HL-60/S4 treated with retinoic acid at 250 ng/mL for 4 days and 3 days (cell line): ENCODE measurements around the gene NTRK2.

Experiments
- in situ Hi-C: fragments of 300-500 bp; cut with MboI; formaldehyde crosslinking; loops from 2 replicates; pipeline ENCODE4 v1.7.0; 2022; ENCODE audit warnings: low sequenced_read_pairs

The NTRK2 gene

DNA sequence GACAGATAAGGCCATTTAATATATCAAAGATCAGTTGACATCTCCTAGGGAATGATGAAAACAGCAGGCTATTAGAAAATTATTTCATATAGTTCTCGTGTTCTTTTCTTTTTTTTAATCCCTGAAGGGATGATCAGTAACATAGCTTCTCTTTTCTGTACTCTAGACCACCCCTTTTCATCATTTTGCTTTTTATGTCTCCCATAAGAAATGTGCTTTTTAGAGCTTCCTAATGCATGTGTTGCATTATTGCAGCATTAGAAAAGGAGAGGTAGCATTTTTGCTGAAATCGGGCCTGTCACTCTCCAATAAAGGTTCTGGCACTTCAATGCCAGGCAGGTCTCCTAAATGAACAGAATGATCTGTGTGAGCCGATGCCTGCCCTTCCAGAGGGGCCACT lies 143.3 kb downstream of the NTRK2 start:
- in situ Hi-C loops, result no loop called here

DNA sequence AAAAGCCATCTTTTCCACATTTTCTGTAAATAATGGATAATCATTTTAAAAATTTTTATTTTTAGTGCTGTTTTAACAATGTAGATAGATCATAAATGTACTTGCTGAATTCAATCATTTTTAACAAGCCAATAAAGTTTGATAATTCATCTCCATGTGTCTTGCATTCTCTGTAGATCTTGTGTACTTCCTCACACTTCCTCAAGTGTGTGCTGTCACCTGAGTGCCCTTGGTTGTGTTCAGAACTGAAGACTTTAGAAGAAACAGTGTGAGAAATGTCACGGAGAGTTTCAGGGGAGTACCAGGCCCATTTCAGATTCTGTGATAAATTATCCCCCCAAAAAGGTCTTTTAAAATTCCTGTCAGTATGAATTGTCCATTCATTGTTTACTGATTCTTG lies 146.0 kb downstream of the NTRK2 start:
- in situ Hi-C loops, result no loop called here

DNA sequence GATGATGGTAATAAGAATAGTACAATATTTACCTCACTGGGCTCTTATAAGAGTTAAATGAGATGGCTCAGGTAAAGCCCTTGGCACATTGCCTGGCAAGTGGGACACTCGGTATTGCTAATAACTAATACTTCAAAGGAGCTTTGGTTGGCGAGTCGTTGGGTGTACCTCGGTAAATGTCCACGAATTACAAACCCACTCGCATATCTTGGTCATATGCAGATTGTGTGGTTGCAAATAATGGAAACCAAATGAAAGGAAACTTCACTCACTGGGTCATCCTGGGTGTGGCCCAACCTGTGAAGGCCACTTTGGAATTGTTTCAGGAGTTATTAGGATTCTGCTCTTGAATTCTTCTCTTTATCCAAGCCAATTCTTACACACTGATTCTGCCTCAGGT lies 147.5 kb downstream of the NTRK2 start:
- in situ Hi-C loops, result no loop called here

DNA sequence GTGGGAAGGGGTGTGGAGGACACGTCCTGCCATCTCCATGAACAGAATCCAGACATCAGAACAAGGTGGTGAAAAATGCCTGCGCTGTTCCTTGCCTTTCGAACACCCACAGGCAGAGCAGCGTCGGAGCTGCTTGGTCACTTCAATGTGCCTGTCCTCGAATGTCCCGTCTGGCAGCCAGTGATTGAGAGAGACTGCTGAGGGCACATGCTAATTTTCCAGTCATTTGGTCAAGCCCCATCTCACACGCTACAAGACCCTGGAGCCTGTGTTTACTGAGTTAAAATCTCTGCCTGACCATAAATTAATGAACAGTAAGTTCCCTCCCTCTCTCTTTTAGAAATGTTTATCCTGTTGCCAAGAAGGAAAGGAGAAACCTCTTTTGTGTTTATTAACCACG lies 149.3 kb downstream of the NTRK2 start:
- in situ Hi-C loops, result no loop called here

DNA sequence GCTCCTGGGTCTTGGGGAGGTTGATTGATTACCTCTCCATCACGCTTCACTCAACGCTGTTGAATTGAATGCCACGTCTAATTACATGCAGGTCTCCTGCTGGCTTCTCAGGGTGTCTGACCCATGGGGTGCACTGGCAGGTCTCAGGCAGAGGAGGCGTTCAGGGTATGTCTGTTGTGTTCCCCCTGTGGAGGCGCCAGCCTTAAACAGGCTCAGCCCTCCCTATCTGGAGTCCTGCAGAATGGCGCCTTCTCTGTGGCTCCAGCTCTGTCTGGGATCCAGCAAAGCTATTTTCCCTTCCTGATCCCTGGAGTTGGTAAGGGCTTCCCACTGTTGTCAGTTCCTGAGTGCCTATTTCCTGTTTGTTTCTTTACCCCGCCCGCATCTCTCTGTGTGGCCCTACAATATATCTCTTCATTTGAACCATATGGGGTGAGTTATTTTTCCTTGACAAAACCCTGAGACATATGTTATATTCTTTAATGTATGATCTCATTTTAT lies 150.0 kb downstream of the NTRK2 start:
- in situ Hi-C loops, result no loop called here

DNA sequence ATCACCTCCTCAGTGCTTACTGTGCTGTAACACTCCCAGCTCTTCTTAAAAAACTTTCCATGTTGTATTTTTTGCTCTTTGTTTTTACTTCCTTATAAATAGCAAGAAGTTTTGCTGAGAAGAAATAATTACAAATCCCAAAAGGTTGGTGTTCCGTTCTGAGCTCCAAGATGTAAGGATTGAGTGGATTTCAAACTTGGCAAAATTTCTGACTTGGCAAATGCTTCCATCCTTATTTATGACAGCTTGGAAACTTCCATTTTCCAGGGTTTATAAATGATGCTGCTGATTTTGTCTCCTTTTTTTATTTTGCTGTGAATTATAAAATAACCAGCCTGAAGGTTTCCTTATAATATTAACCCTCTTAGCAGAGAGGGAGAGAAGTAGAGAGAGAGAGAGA lies 151.9 kb downstream of the NTRK2 start:
- in situ Hi-C loops, result no loop called here

DNA sequence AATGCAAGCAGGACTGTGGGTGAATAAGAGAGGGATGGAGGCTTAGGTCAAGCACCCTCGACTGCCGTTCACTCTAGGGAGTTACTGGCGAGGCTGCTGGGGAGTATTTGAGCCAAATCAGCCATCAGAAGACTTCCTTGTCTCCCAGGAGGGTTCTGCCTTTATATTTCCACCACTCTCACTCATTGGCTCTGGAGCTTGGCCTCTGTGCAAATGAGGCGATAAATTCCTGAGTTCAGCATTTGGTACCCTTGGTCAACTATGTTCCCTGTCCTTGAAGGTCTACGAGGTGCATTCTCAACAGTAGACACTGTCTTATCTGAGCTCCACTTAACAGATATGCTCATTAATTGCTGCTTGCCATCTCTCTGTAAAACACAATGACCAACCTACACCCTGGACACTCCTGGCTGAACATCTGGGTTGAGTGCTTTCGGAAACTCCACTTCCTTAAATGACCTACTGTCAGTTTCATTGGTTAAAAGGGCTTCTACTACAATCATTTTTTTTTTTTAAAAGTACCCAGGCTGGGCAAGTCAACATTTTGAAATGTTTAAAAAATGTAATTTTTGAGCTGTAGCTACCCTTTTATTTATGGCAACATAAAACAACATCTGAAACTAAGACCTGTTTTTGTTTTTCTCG lies 153.2 kb downstream of the NTRK2 start:
- in situ Hi-C loops, result no loop called here

DNA sequence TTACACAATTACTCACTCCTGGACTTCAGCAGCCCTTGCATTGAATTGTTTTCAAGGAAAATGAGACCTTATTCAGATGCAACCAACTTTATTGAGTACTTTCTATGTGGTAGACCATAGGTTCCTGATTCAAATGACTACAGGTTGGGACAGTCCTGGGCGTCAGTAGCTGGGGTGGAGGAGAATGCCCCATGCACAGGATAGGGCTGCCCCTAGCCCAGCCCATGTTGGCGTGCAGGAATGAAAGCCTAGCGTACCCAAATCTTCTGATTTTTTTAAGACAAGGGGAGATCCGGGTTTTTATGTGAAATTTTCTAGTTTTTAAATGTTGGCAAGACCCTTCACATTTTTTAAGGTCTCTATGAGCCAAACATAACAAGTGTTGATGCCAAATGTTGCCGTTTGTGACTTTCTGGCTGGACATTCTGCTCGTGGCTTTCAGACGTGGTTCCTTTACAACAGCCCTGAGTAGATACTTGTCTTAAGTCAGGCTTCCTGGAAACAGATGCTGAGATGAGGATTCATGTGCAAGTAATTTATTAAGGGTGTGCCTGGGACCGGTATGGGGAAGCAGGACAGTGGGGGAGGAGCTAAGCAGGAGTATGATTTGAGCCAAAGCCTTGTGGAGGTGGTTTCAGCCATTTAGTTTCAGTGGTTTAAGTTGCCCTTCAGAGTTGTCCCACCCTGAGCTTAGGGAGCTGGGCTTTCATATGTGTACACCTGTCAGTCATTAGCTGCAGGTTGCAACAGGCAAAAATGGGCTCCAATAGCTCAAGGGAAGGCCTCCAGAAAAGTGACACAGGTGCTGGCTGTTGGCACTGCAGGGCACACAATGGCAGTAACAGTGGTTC lies 154.1 kb downstream of the NTRK2 start:
- in situ Hi-C loops, result no loop called here

DNA sequence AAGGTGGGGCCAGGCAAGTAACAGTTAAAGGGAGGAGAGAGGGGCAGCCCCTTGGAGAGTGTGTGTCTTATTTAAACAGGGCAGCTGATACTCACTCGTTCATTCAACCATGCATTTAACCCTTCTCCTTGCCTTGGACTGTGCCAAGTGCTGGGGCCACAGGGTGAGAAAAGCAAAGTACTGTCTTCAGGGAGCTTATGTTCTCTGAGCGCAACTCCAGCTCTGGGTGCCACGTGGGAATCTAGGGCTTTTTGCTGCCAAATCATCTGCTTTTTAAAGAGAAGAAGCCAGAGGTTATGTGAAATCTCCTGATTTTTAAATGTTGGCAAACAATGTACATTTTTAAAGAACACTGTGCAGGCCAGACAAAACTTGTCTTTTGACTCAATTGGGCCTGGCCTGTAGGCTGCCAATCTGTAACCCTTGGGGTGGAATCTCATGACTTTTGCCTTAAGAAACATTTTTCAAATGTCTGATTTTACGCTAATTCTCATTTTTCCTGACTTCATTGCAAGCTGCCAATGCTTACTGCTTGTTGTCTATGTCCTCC lies 157.8 kb downstream of the NTRK2 start:
- in situ Hi-C loops, result no loop called here

DNA sequence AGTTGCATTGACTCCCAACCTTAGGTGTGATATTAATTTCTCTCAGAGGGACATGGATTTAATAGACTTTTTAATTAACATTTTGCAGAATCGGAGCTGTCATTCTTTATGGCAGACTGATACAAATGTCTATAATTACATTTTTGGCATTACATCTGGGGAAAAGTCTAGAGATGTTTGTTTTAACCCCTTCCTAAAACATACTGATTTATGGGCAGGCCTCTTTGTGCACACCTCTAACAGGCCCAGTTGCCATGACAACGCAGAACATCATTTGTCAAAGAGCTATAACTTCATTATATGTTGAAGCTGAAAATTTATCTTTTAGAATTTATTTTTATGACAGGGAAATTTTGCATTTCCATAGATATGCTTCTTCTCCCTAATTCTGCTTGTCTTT lies 158.5 kb downstream of the NTRK2 start:
- in situ Hi-C loops, result no loop called here

DNA sequence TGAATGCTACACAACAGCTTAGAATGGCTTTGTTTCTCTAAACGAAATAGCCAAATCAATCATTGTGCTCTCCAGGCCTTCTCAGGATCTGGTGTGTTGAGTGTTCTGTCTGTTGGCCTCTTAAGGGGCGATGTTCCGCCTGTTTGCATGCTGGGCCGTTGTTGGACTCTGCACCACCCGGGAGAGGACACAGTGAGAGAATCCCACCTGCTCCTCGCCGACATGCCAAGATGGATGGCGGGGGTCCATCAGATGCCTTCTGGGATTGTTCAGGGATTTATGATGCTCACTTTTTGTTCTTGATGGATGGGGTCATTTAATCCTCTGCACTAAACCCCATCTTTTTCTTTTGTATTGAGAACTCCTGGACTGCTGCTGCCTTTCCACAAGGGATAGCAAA lies 159.9 kb downstream of the NTRK2 start:
- in situ Hi-C loops, result no loop called here

DNA sequence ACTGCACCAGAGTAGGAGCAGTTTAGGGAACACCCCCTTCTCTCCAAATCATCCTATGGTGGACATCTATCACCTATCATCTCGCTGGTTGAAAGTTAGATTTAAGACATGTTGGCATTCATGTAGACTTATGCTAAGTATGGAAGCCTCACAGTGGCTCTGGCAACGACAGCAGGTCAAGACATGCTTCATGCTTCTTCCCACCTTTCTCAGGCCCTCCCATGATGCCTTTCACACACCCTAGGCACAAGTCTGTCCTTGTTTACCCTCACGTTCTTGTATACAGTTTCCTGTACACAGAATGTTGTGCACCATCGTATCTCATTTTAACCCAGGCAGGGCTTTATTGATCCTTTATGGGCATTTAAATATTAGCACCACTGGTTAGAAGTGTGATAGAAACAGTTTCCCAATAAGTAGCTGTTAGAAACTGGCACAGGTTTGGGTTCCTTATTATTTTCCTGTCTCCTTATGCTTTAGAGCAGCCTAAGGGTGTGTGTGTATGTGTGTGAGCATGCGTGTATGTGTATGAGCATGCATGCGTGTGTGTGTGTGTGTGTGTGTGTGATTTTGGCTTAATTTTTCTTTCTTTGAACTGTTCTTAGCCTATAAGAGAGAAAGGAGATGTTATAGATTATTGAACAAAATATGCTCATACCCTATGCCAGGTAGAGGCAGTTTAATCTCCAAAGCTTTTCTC lies 160.6 kb downstream of the NTRK2 start:
- in situ Hi-C loops, result no loop called here

DNA sequence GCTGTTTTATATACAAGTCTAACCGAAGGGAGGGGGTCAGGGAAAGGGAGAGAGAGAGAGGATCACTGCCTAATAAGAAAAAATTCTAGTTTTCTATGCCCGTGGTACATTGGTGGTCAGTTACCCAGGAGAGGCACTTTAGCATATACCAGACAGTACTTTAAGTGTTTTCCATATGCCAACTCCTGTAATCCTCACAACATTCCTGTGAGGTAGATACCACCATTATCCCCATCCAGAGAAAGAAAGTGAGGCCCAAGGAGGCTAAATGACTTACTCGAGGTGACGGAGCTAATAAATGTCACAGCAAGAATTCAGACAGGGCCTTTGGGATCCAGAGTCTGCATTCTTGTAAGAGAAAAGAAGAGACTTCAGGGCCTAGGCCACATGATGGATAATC lies 161.8 kb downstream of the NTRK2 start:
- in situ Hi-C loops, result no loop called here

DNA sequence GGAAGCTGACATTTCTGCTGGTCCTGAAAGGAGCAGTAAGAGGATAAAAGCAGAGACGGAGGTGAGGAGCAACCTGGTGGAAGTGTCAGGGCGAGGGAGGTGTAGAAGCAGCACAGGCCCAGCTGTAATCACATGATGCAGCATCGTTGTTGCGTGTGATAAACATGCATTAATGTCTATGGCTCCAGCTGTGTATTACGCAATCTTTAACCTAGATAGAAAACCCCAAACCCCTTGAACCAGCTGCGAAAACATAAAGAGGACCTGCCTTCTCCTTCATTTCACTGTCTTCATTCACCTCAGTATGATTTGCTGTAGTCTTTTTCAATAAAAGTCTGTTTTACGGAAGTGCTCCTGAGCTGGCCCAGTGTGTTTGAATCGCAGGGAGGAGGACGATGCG lies 162.9 kb downstream of the NTRK2 start:
- in situ Hi-C loops, result no loop called here

DNA sequence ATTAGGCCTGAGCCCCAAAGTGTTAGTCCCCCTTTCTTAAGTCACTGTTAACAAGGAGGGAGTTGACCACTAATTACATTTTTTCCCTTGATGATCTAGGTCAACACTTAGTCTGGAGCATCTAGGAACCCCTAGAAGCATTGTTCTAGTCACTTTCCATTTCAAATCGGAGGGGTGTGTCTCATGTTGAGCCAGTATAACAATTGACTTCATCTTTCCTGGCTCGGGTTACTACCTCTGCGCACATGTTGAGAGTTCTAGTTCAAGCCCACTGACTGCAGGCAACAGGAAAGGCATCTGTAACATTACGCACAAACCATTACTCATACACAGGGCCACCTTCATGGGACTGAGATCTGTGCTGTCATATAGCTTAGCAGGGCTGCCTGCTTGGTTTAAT lies 164.9 kb downstream of the NTRK2 start:
- in situ Hi-C loops, result no loop called here

DNA sequence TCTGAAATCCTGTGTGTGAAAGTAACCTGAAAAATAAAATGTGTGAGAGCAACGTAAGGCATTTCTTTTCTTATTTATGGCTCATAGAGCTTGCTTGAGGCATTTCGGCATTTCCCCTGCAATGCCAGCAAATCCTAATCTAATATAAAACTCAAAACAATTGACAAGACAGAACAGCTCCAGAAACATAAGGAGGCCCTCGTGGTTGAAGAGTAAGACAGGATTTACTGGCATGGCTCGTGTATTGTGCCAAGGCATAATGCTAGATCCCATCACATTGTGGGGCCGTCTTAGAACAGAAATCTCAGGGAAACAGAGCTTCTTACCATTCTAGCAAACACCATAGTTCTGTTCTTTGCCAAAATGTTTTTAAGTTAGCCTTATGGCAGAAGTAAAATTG lies 166.2 kb downstream of the NTRK2 start:
- in situ Hi-C loops, result no loop called here

DNA sequence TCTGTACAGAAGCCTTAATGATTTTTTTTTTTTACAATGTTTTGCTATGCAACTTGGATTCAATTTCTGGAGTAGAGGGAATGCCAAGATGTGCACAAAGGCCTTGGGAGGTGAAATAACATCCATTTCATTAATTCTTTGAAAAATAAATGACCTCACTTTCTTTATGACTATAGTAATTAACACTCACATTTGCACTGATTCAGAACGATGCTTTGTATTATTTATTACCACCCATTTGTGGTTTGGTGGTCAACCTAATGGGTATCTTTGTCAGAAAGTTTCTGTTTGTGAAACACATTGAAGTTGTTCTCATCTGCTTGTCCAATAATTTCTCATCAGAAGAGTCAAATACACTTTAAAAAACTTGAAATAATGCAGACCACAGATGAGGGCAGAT lies 169.3 kb downstream of the NTRK2 start:
- in situ Hi-C loops, result no loop called here

DNA sequence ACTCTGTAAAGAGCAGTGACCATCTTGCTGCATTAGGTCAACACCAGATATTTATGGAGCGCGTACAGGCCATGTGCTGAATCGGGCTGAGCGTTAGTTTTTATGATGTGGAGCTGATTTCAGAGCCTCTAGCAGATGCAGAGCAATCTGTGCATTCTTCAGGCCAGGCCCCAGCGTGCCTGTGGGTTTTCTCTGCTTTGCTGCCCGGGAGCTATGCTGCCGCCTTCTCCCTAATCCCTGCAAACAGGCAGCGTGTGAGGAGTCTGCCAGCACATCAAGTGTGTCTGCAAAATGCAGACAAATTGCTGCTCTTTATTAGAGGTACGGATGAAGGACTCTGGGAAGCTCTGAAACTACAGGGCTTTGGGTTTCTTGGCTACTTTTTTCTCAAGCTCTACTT lies 170.0 kb downstream of the NTRK2 start:
- in situ Hi-C loops, result no loop called here

DNA sequence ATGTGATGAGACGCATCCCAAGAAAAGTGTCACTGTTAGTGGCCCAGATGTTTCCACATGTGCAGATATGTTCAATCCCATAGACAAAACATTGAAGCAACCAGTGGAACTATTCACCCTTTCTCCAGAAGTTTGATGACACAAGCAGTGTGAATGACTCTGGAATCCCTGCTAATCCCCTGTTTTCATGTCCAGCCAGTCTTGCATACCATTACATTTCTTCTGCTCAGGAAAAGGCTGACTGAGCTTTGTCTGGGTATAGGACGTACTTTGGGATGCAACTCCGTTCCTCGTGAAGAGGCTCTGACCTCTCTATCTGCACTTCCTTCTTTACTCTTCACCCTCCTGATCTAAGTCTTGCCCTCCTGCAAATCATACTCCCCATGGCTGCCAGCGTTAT lies 172.4 kb downstream of the NTRK2 start:
- in situ Hi-C loops, result no loop called here

DNA sequence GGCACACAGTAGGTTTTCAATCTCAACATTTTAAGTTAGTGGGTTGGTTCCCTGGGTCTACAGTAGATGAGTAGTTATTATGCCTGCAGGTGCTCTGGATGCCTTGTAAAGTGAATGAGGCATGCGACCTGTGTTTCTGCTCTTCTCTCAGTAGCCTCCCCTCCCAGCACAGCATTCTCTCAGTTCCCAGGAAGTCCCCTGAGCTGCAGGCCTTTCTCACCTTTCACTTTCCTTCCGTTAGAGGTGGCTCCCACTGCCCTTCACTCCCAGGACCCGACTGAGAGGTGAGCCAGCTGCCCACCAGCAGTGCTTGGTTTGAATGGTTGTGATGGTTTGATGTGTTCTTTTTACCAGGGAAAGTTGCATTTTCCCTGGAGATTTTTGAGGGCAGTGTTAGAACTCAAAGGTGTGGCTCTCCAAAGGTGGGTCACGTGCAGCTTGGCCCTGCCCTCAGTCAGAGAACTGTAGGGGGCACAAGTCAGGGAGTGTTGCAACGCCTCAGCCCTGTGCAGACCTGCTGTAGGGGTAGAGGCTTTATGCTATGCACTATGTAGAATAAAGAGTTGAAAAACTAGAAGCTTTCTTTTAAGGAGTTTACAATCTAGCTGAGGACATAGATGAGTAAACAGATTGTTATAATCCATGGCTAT lies 173.8 kb downstream of the NTRK2 start:
- in situ Hi-C loops, result no loop called here
